ENCODE results near the gene GPC5.

Gene GPC5

DNA sequence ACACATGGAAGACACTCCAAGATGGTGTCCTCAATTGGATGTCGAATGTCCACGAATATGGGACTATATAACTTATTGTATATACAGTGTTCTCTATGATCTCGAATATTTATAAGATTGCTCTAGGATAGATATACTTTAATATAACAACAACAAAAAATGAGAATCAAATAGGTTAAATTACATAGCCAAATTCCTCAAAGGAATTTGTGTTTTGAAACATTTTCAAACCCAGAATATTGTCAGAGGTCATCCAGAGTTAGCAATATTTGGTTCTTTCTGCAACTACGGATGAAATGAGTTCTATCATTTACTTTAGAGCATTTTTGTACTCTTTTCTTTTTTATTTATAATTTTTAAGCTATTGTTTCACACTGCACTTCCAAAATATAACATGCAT is 857.8 kb downstream of the GPC5 start:
- Histone ChIP-seq H3K27ac (ENCODE audit: low read depth, low read length) (no peak overlapping the region), H3K9me3 (ENCODE audit: insufficient read depth, low read depth, low read length) (no peaks in the 10 kb centered on the region), H3K14ac (ENCODE audit: low read length) (no peak overlapping the region), H2BK120ac (ENCODE audit: insufficient read depth, low read length, poor library complexity) (no peak overlapping the region), H3K36me3 (ENCODE audit: control insufficient read depth in 1 of 2, insufficient read depth in 2 of 2, low read length in 2 of 2) (no peaks in the 10 kb centered on the region), H4K8ac (ENCODE audit: low read depth, low read length) (no peak overlapping the region), H2BK5ac (ENCODE audit: low read depth, low read length, poor library complexity) (no peak overlapping the region), H3K4ac (ENCODE audit: low read depth, low read length) (no peak overlapping the region), H3K9ac (ENCODE audit: low read length) (no peak overlapping the region), H4K12ac (ENCODE audit: low read depth, low read length) (no peak overlapping the region), H3K4me3 (ENCODE audit: low read depth, low read length) (no peak overlapping the region), H4K91ac (ENCODE audit: low read depth, low read length) (no peak overlapping the region), H3K79me1 (ENCODE audit: low read length) (no peaks in the 10 kb centered on the region), H3K27me3 (ENCODE audit: insufficient read depth, low read length) (no peaks in the 10 kb centered on the region), H3K79me2 (ENCODE audit: control insufficient read depth, insufficient read depth, low read length, poor library complexity) (no peaks in the 10 kb centered on the region), H2AFZ (ENCODE audit: insufficient read depth, low read length, poor library complexity) (no peak overlapping the region), H3K23ac (ENCODE audit: low read length) (no peak overlapping the region), H2BK12ac (ENCODE audit: low read length) (no peak overlapping the region), H2AK5ac (ENCODE audit: low read length) (no peak overlapping the region), H3K4me2 (ENCODE audit: low read length) (no peak overlapping the region), H3K4me1 (ENCODE audit: control insufficient read depth in 1 of 2, insufficient read depth in 2 of 2, low read length in 2 of 2) (no peaks in the 10 kb centered on the region), H3K18ac (ENCODE audit: low read length) (no peak overlapping the region)
- no peak for DNase-seq
- WGBS (ENCODE audit: extremely low coverage, insufficient coverage, insufficient read length) = no CpG with 5 or more reads among the region's 4 CpGs

DNA sequence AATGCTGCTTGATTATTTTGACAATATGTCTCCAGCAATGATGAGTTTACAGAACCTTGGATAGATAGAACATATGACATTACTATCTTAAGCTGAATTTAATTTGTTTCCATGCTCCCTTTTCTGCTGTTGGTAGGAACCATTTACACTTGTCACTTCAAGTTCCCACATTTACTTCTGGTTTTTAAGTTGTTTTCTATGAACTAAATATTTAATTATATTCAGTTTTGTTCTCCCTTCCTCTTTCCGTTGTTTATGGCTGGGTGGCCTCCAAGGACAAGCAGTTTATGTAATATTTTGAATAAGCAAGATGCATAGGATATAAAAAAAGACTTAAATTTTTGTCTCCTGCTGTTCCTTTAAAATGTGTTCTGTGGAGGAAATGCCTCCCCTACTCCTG is 860.6 kb downstream of the GPC5 start:
- H3K4ac ChIP-seq (ENCODE audit: low read depth, low read length) = no peak overlapping the region
- H3K23ac ChIP-seq (ENCODE audit: low read length) = no peak overlapping the region
- no peak overlapping the region for H3K4me2 ChIP-seq (ENCODE audit: low read length)
- no peak overlapping the region for H4K91ac ChIP-seq (ENCODE audit: low read depth, low read length)
- H3K79me2 ChIP-seq (ENCODE audit: control insufficient read depth, insufficient read depth, low read length, poor library complexity) = no peaks in the 10 kb centered on the region
- H3K4me3 ChIP-seq (ENCODE audit: low read depth, low read length) = no peak overlapping the region
- H3K27ac ChIP-seq (ENCODE audit: low read depth, low read length) = no peak overlapping the region
- no peak overlapping the region for H3K9ac ChIP-seq (ENCODE audit: low read length)
- no peak overlapping the region for H3K14ac ChIP-seq (ENCODE audit: low read length)
- H3K36me3 ChIP-seq (ENCODE audit: control insufficient read depth in 1 of 2, insufficient read depth in 2 of 2, low read length in 2 of 2) = no peaks in the 10 kb centered on the region
- no peak overlapping the region for H2AFZ ChIP-seq (ENCODE audit: insufficient read depth, low read length, poor library complexity)
- no peaks in the 10 kb centered on the region for H3K27me3 ChIP-seq (ENCODE audit: insufficient read depth, low read length)
- H4K12ac ChIP-seq (ENCODE audit: low read depth, low read length) = no peak overlapping the region
- H3K4me1 ChIP-seq (ENCODE audit: control insufficient read depth in 1 of 2, insufficient read depth in 2 of 2, low read length in 2 of 2) = no peaks in the 10 kb centered on the region
- H2BK12ac ChIP-seq (ENCODE audit: low read length) = no peak overlapping the region
- H3K18ac ChIP-seq (ENCODE audit: low read length) = no peak overlapping the region
- H2BK5ac ChIP-seq (ENCODE audit: low read depth, low read length, poor library complexity) = no peak overlapping the region
- WGBS (ENCODE audit: extremely low coverage, insufficient coverage, insufficient read length) = no CpG with 5 or more reads among the region's 1 CpG
- no peak overlapping the region for H2AK5ac ChIP-seq (ENCODE audit: low read length)
- H4K8ac ChIP-seq (ENCODE audit: low read depth, low read length) = no peak overlapping the region
- H3K9me3 ChIP-seq (ENCODE audit: insufficient read depth, low read depth, low read length) = no peaks in the 10 kb centered on the region
- H2BK120ac ChIP-seq (ENCODE audit: insufficient read depth, low read length, poor library complexity) = no peak overlapping the region
- no peak for DNase-seq
- H3K79me1 ChIP-seq (ENCODE audit: low read length) = no peaks in the 10 kb centered on the region

DNA sequence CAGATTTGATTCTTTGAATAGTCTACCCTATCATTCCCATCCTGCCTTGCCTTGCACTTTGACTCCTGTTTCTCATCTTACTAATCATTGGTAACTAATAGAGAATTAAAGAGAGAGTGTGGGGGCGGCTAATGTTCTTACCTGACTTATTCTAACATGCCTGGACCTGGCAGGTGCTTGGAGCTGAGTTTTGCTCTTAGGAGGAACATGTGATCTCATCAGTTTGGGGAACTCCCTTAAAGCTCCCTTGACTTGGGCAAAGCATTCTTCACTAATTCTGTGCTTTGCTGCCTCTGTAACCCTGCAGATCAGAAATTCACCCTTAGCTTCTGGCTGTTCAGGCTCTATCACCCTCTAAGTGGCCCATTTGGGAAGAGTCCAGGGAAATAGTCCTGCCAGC is 861.1 kb downstream of the GPC5 start:
- Histone ChIP-seq H4K8ac (ENCODE audit: low read depth, low read length) (no peak overlapping the region), H2AK5ac (ENCODE audit: low read length) (no peak overlapping the region), H3K9ac (ENCODE audit: low read length) (no peak overlapping the region), H3K4me1 (ENCODE audit: control insufficient read depth in 1 of 2, insufficient read depth in 2 of 2, low read length in 2 of 2) (no peaks in the 10 kb centered on the region), H2BK120ac (ENCODE audit: insufficient read depth, low read length, poor library complexity) (no peak overlapping the region), H3K9me3 (ENCODE audit: insufficient read depth, low read depth, low read length) (no peaks in the 10 kb centered on the region), H4K12ac (ENCODE audit: low read depth, low read length) (no peak overlapping the region), H2BK5ac (ENCODE audit: low read depth, low read length, poor library complexity) (no peak overlapping the region), H3K14ac (ENCODE audit: low read length) (no peak overlapping the region), H3K4me3 (ENCODE audit: low read depth, low read length) (no peak overlapping the region), H3K27me3 (ENCODE audit: insufficient read depth, low read length) (no peaks in the 10 kb centered on the region), H3K4me2 (ENCODE audit: low read length) (no peak overlapping the region), H4K91ac (ENCODE audit: low read depth, low read length) (no peak overlapping the region), H3K18ac (ENCODE audit: low read length) (no peak overlapping the region), H3K36me3 (ENCODE audit: control insufficient read depth in 1 of 2, insufficient read depth in 2 of 2, low read length in 2 of 2) (no peaks in the 10 kb centered on the region), H3K4ac (ENCODE audit: low read depth, low read length) (no peak overlapping the region), H3K79me2 (ENCODE audit: control insufficient read depth, insufficient read depth, low read length, poor library complexity) (no peaks in the 10 kb centered on the region), H2BK12ac (ENCODE audit: low read length) (no peak overlapping the region), H3K27ac (ENCODE audit: low read depth, low read length) (no peak overlapping the region), H3K79me1 (ENCODE audit: low read length) (no peaks in the 10 kb centered on the region), H3K23ac (ENCODE audit: low read length) (no peak overlapping the region), H2AFZ (ENCODE audit: insufficient read depth, low read length, poor library complexity) (no peak overlapping the region)
- no CpG with 5 or more reads among the region's 1 CpG for WGBS (ENCODE audit: extremely low coverage, insufficient coverage, insufficient read length)
- DNase-seq = no peak

DNA sequence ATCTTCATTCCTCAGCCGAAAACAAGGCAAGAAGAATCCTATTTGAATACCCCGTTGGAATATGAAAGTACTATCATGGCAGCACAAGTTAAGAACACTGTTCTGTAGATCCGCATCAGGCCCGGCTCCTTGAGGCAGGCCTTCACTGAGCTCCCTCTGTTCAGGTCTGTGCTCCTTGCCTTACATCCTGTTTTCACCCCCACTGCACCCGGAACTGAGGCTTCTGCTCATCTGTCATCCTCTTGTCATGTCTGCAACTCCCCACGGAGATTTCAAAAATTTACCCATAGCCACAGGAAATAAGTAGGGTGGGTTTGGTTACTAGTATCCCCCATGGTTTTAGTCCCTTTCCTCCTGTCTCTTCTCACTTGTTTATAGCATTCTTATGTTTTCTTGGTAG is 861.9 kb downstream of the GPC5 start:
- Histone ChIP-seq H3K4me2 (ENCODE audit: low read length) (no peak overlapping the region), H3K27ac (ENCODE audit: low read depth, low read length) (no peak overlapping the region), H3K4me1 (ENCODE audit: control insufficient read depth in 1 of 2, insufficient read depth in 2 of 2, low read length in 2 of 2) (no peaks in the 10 kb centered on the region), H2AK5ac (ENCODE audit: low read length) (no peak overlapping the region), H4K12ac (ENCODE audit: low read depth, low read length) (no peak overlapping the region), H3K14ac (ENCODE audit: low read length) (no peak overlapping the region), H3K4me3 (ENCODE audit: low read depth, low read length) (no peak overlapping the region), H3K9me3 (ENCODE audit: insufficient read depth, low read depth, low read length) (no peaks in the 10 kb centered on the region), H4K91ac (ENCODE audit: low read depth, low read length) (no peak overlapping the region), H3K79me1 (ENCODE audit: low read length) (no peaks in the 10 kb centered on the region), H3K23ac (ENCODE audit: low read length) (no peak overlapping the region), H2BK12ac (ENCODE audit: low read length) (no peak overlapping the region), H3K36me3 (ENCODE audit: control insufficient read depth in 1 of 2, insufficient read depth in 2 of 2, low read length in 2 of 2) (no peaks in the 10 kb centered on the region), H4K8ac (ENCODE audit: low read depth, low read length) (no peak overlapping the region), H2AFZ (ENCODE audit: insufficient read depth, low read length, poor library complexity) (no peak overlapping the region), H2BK5ac (ENCODE audit: low read depth, low read length, poor library complexity) (no peak overlapping the region), H3K27me3 (ENCODE audit: insufficient read depth, low read length) (no peaks in the 10 kb centered on the region), H3K4ac (ENCODE audit: low read depth, low read length) (no peak overlapping the region), H3K79me2 (ENCODE audit: control insufficient read depth, insufficient read depth, low read length, poor library complexity) (no peaks in the 10 kb centered on the region), H3K18ac (ENCODE audit: low read length) (no peak overlapping the region), H2BK120ac (ENCODE audit: insufficient read depth, low read length, poor library complexity) (no peak overlapping the region), H3K9ac (ENCODE audit: low read length) (no peak overlapping the region)
- no peak for DNase-seq
- WGBS (ENCODE audit: extremely low coverage, insufficient coverage, insufficient read length) = no CpG with 5 or more reads among the region's 6 CpGs
